Choroid plexus epithelial cell (primary cell): Measurements from ENCODE around the gene TYRO3.

Source experiments
- DNase-seq: peaks from one replicate; pipeline ENCODE4 v3.0.0-alpha.2; 2010; ENCODE audit warnings: low read depth
- H3K4me3 ChIP-seq: 2 replicates; pipeline ENCODE4 v1.5.1; 2011; ENCODE audit warnings: low read depth, mild to moderate bottlenecking, control low read depth, low read length, moderate library complexity
- CTCF ChIP-seq: conservative IDR thresholded peaks from 2 replicates; pipeline ENCODE4 v1.5.1; 2011; ENCODE audit warnings: low read depth, mild to moderate bottlenecking, control low read depth, inconsistent platforms, low read length, moderate library complexity

Gene TYRO3

GRCh38 chr15:41629463-41629862 is 70.5 kb downstream of the TYRO3 start:
- no peak overlapping the region for H3K4me3 ChIP-seq
- no peak for TF ChIP-seq CTCF
- no peak for DNase-seq

- no peak for DNase-seq
- no peak for TF ChIP-seq CTCF
These were observed 70.9 kb downstream of the TYRO3 start for GRCh38 chr15:41629883-41630282.

GRCh38 chr15:41630616-41631217 is 71.7 kb downstream of the TYRO3 start:
- H3K4me3 ChIP-seq: no peak overlapping the region
- TF ChIP-seq CTCF: no peak
- DNase-seq: no peak

More at GRCh38 chr15:41629883-41630282, 70.9 kb downstream of the TYRO3 start:
- no peak overlapping the region for H3K4me3 ChIP-seq

GRCh38 chr15:41631880-41632470 is 73.0 kb downstream of the TYRO3 start:
- DNase-seq: no peak
- no peak overlapping the region for H3K4me3 ChIP-seq
- no peak for TF ChIP-seq CTCF
